ENCODE results near the gene SUPT3H.

Gene SUPT3H

GRCh38 chr6:45229416-45229815 is 148.3 kb downstream of the SUPT3H start:
- DNase-seq (ENCODE audit: low spot score in 2 of 2), result no peak
- no peak overlapping the region for H3K4me3 ChIP-seq

GRCh38 chr6:45226081-45226480 is 151.7 kb downstream of the SUPT3H start:
- Histone ChIP-seq H3K4me1 (no peaks in the 10 kb centered on the region), H3K27me3 (ENCODE audit: low read depth) (no peaks in the 10 kb centered on the region), H3K4me3 (no peak overlapping the region), H3K36me3 (replicated peaks) (no peaks in the 10 kb centered on the region), H3K9me3 (no peaks in the 10 kb centered on the region)
- no peak for DNase-seq (ENCODE audit: low spot score in 2 of 2)
- in situ Hi-C loops (cut with MboI; ENCODE audit: low sequenced_read_pairs), result no loop called here

More at GRCh38 chr6:45229416-45229815, 148.3 kb downstream of the SUPT3H start:
- in situ Hi-C loops (cut with MboI; ENCODE audit: low sequenced_read_pairs), result no loop called here
- no peaks in the 10 kb centered on the region for H3K27me3 ChIP-seq (ENCODE audit: low read depth)
- H3K9me3 ChIP-seq, result 0 out of 2 replicates have a peak, but pooled peaks cover 2% of the 10 kb centered on the region
- H3K36me3 ChIP-seq (replicated peaks), result no peaks in the 10 kb centered on the region
- no peaks in the 10 kb centered on the region for H3K4me1 ChIP-seq

- H3K27me3 ChIP-seq (ENCODE audit: low read depth), result no peaks in the 10 kb centered on the region
- DNase-seq (ENCODE audit: low spot score in 2 of 2), result no peak
- in situ Hi-C loops (cut with MboI; ENCODE audit: low sequenced_read_pairs), result no loop called here
- H3K36me3 ChIP-seq (replicated peaks), result no peaks in the 10 kb centered on the region
- H3K9me3 ChIP-seq, result no peaks in the 10 kb centered on the region
- H3K4me1 ChIP-seq, result no peaks in the 10 kb centered on the region
- no peak overlapping the region for H3K4me3 ChIP-seq
Measured at GRCh38 chr6:45222380-45222779, 155.4 kb downstream of the SUPT3H start.

- Histone ChIP-seq H3K4me3 (no peak overlapping the region), H3K27me3 (ENCODE audit: low read depth) (no peaks in the 10 kb centered on the region), H3K9me3 (no peaks in the 10 kb centered on the region; the same call in 1 of the 2 replicates), H3K4me1 (no peaks in the 10 kb centered on the region), H3K36me3 (replicated peaks) (no peaks in the 10 kb centered on the region)
- DNase-seq (ENCODE audit: low spot score in 2 of 2), result no peak
- in situ Hi-C loops (cut with MboI; ENCODE audit: low sequenced_read_pairs), result no loop called here
Measured at GRCh38 chr6:45215759-45216158, 162.0 kb downstream of the SUPT3H start.

- H3K36me3 ChIP-seq (replicated peaks), result no peaks in the 10 kb centered on the region
- no peaks in the 10 kb centered on the region for H3K4me1 ChIP-seq
- no peak for DNase-seq (ENCODE audit: low spot score in 2 of 2)
- H3K27me3 ChIP-seq (ENCODE audit: low read depth), result no peaks in the 10 kb centered on the region
- no peaks in the 10 kb centered on the region; the same call in 1 of the 2 replicates for H3K9me3 ChIP-seq
- in situ Hi-C loops (cut with MboI; ENCODE audit: low sequenced_read_pairs), result no loop called here
- no peak overlapping the region for H3K4me3 ChIP-seq
Measured at GRCh38 chr6:45212976-45213375, 164.8 kb downstream of the SUPT3H start.

- in situ Hi-C loops (cut with MboI; ENCODE audit: low sequenced_read_pairs), result no loop called here
- Histone ChIP-seq H3K27me3 (ENCODE audit: low read depth) (no peaks in the 10 kb centered on the region), H3K4me1 (no peaks in the 10 kb centered on the region), H3K4me3 (no peak overlapping the region), H3K36me3 (replicated peaks) (no peaks in the 10 kb centered on the region), H3K9me3 (no peaks in the 10 kb centered on the region)
- no peak for DNase-seq (ENCODE audit: low spot score in 2 of 2)
Measured at GRCh38 chr6:45209762-45210161, 168.0 kb downstream of the SUPT3H start.

DNA sequence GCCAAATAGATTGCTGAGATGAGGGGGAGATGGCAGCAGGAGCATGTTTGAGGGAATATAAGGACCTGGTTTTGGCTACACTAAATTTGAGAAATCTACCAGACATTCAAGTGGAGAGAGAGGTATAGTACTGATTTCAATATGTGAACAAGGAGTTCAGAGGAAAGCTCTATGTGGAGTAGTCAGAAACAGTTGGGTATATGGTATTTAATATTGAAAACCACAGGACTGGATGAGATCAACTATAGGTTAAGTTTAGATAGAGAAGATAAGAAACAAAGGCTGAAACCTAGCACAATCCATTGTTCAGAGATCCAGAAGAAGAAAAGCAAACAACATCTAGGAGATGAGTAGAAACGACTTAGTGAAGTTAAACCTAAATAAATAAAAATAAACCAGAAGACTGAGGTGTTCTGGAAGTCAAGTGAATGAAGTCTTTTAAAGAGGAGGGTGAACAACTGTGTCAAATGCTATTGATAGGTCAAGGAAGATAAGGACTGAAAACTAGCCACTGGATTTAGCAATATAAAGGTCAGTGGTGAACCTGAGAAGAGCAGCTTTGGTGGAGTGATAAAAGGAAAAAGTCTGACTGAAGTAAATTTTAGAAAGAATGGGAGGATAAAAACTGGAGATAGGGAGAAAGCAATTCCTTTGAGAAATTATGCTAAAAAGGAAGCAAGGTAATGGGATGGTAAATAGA is 170.8 kb downstream of the SUPT3H start:
- DNase-seq (ENCODE audit: low spot score in 2 of 2), result no peak

GRCh38 chr6:45201484-45201883 is 176.2 kb downstream of the SUPT3H start:
- no peaks in the 10 kb centered on the region for H3K9me3 ChIP-seq
- in situ Hi-C loops (cut with MboI; ENCODE audit: low sequenced_read_pairs), result no loop called here
- H3K4me3 ChIP-seq, result no peak overlapping the region
- H3K27me3 ChIP-seq (ENCODE audit: low read depth), result no peaks in the 10 kb centered on the region
- H3K4me1 ChIP-seq, result peaks cover 3% of the 10 kb centered on the region; the same call in 1 of the 2 replicates
- no peaks in the 10 kb centered on the region for H3K36me3 ChIP-seq (replicated peaks)
- no peak for DNase-seq (ENCODE audit: low spot score in 2 of 2)

More for the DNA sequence above, 170.8 kb downstream of the SUPT3H start:
- Histone ChIP-seq H3K36me3 (replicated peaks) (no peaks in the 10 kb centered on the region), H3K4me3 (no peak overlapping the region), H3K27me3 (ENCODE audit: low read depth) (no peaks in the 10 kb centered on the region), H3K9me3 (no peaks in the 10 kb centered on the region), H3K4me1 (no peaks in the 10 kb centered on the region)
- in situ Hi-C loops (cut with MboI; ENCODE audit: low sequenced_read_pairs), result no loop called here

DNA sequence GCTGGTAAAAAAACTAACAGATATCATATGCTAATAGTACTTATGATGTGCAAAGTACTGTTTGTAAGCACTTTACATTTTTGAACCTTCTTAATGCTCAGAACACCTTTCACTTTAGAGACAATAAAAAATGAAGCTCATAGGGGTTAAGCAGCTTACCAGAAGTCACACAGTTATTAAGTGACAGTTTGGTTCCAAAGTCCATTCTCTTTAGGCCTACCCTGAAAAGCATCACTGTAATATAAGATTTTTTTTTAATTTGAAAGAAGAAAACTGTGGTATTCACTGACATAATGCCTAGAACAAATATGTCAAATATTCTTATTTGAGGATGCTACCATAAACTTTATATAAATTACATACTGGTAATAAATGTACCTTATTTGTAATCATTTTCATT is 177.2 kb downstream of the SUPT3H start:
- H3K9me3 ChIP-seq, result no peaks in the 10 kb centered on the region
- in situ Hi-C loops (cut with MboI; ENCODE audit: low sequenced_read_pairs), result no loop called here

DNA sequence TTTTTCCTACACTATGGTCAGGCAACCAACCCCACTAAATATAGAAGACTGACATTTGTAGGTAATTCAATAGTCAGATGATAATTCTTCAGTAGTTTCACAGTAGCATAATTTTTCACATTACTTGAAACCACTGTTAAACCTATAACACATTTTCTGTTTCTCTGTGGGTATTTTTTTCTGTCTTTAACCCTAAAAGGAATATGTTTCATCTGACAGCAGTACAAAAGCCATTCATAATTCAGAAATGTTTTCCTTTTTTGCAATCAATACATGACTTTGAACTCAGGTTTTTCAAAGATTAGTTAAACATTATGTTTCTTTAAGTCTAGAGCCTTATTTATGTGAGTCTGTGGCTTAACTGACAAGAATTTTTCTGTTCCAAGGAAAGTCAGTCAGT is 178.2 kb downstream of the SUPT3H start:
- no peaks in the 10 kb centered on the region for H3K36me3 ChIP-seq (replicated peaks)
- H3K27me3 ChIP-seq (ENCODE audit: low read depth), result no peaks in the 10 kb centered on the region
- DNase-seq (ENCODE audit: low spot score in 2 of 2), result no peak
- H3K4me1 ChIP-seq, result peaks cover 3% of the 10 kb centered on the region; the same call in 1 of the 2 replicates
- no peaks in the 10 kb centered on the region for H3K9me3 ChIP-seq
- no peak overlapping the region for H3K4me3 ChIP-seq
- in situ Hi-C loops (cut with MboI; ENCODE audit: low sequenced_read_pairs), result no loop called here

More for the DNA sequence above, 177.2 kb downstream of the SUPT3H start:
- no peaks in the 10 kb centered on the region for H3K27me3 ChIP-seq (ENCODE audit: low read depth)
- DNase-seq (ENCODE audit: low spot score in 2 of 2), result no peak
- H3K4me1 ChIP-seq, result peaks cover 3% of the 10 kb centered on the region; the same call in 1 of the 2 replicates
- H3K36me3 ChIP-seq (replicated peaks), result no peaks in the 10 kb centered on the region
- H3K4me3 ChIP-seq, result no peak overlapping the region

- Histone ChIP-seq H3K4me1 (peaks cover 2% of the 10 kb centered on the region; the same call in 1 of the 2 replicates), H3K27me3 (ENCODE audit: low read depth) (no peaks in the 10 kb centered on the region), H3K4me3 (no peak overlapping the region), H3K36me3 (replicated peaks) (no peaks in the 10 kb centered on the region), H3K9me3 (no peaks in the 10 kb centered on the region)
- no peak for DNase-seq (ENCODE audit: low spot score in 2 of 2)
- in situ Hi-C loops (cut with MboI; ENCODE audit: low sequenced_read_pairs), result no loop called here
Measured at GRCh38 chr6:45196121-45196520, 181.6 kb downstream of the SUPT3H start.

GRCh38 chr6:45195137-45195536 is 182.6 kb downstream of the SUPT3H start:
- no peaks in the 10 kb centered on the region for H3K27me3 ChIP-seq (ENCODE audit: low read depth)
- H3K36me3 ChIP-seq (replicated peaks), result no peaks in the 10 kb centered on the region
- in situ Hi-C loops (cut with MboI; ENCODE audit: low sequenced_read_pairs), result no loop called here
- H3K4me1 ChIP-seq, result no peaks in the 10 kb centered on the region
- DNase-seq (ENCODE audit: low spot score in 2 of 2), result no peak
- H3K4me3 ChIP-seq, result no peak overlapping the region
- H3K9me3 ChIP-seq, result no peaks in the 10 kb centered on the region

GRCh38 chr6:45192556-45192955 is 185.2 kb downstream of the SUPT3H start:
- Histone ChIP-seq H3K9me3 (no peaks in the 10 kb centered on the region), H3K27me3 (ENCODE audit: low read depth) (no peaks in the 10 kb centered on the region), H3K36me3 (replicated peaks) (no peaks in the 10 kb centered on the region), H3K4me1 (no peaks in the 10 kb centered on the region), H3K4me3 (no peak overlapping the region)
- in situ Hi-C loops (cut with MboI; ENCODE audit: low sequenced_read_pairs), result no loop called here
- no peak for DNase-seq (ENCODE audit: low spot score in 2 of 2)

GRCh38 chr6:45191414-45191813 is 186.3 kb downstream of the SUPT3H start:
- Histone ChIP-seq H3K4me3 (no peak overlapping the region), H3K36me3 (replicated peaks) (no peaks in the 10 kb centered on the region), H3K9me3 (no peaks in the 10 kb centered on the region), H3K4me1 (no peaks in the 10 kb centered on the region), H3K27me3 (ENCODE audit: low read depth) (no peaks in the 10 kb centered on the region)
- DNase-seq (ENCODE audit: low spot score in 2 of 2), result no peak
- in situ Hi-C loops (cut with MboI; ENCODE audit: low sequenced_read_pairs), result no loop called here

GRCh38 chr6:45187836-45188235 is 189.9 kb downstream of the SUPT3H start:
- no peaks in the 10 kb centered on the region for H3K4me1 ChIP-seq
- no peak overlapping the region for H3K4me3 ChIP-seq
- in situ Hi-C loops (cut with MboI; ENCODE audit: low sequenced_read_pairs), result no loop called here
- DNase-seq (ENCODE audit: low spot score in 2 of 2), result no peak
- H3K9me3 ChIP-seq, result no peaks in the 10 kb centered on the region
- H3K27me3 ChIP-seq (ENCODE audit: low read depth), result no peaks in the 10 kb centered on the region
- no peaks in the 10 kb centered on the region for H3K36me3 ChIP-seq (replicated peaks)
